Ovary (tissue), 9 donors: ENCODE results near the gene FIGLA. TPM values are rescaled to one million over a fixed set of nuclear protein-coding genes. Genes with fewer than 3 reads are reported as not detected.

Source experiments
- DNase-seq, 5 donors: peaks; one replicate each; pipeline ENCODE4 v3.0.0-alpha.2; 2019 to 2020
- H3K27ac ChIP-seq, 2 donors: fragments of 200-600 bp; one replicate each; pipeline versions ENCODE4 v1.5.1 to v1.8.0; 2019 to 2022
- H3K27me3 ChIP-seq: fragments of 200-600 bp; one replicate; pipeline ENCODE4 v1.8.0; 2022
- H3K36me3 ChIP-seq: fragments of 200-600 bp; sonication (generic); one replicate; pipeline ENCODE4 v1.5.1; 2019
- H3K4me1 ChIP-seq: one replicate; pipeline ENCODE4 v1.8.1; 2013; ENCODE audit warnings: mild to moderate bottlenecking, moderate library complexity; ENCODE audit not compliant: insufficient read depth
- H3K4me3 ChIP-seq: fragments of 200-600 bp; sonication (generic); one replicate; pipeline ENCODE4 v1.5.1; 2017
- H3K9me3 ChIP-seq, 2 donors: fragments of 200-600 bp in 1 of 2; sonication (generic) in 1 of 2; one replicate each; pipeline versions ENCODE4 v1.5.1 to v1.8.1; 2013 to 2019; ENCODE audit warnings: mild to moderate bottlenecking in 1 of 2, moderate library complexity in 1 of 2
- EP300 ChIP-seq: sonication (generic); formaldehyde crosslinking; IDR thresholded peaks from one replicate; pipeline ENCODE4 v1.6.1; 2017; ENCODE audit warnings: antibody characterized with exemption
- POLR2A ChIP-seq: fragments of 450-650 bp; IDR thresholded peaks from one replicate; pipeline ENCODE4 v1.6.1; 2017; ENCODE audit warnings: antibody characterized with exemption, mild to moderate bottlenecking, moderate library complexity
- WGBS, 3 donors: extraction: QIAGEN DNeasy Blood & Tissue Kit in 1 of 3; methylation state at CpG; one replicate each; pipeline versions ENCODE4 v1.1.5 to v1.1.7; 2013 to 2017; 5-methylcytosine and 5-hydroxymethylcytosine counted together
- intact Hi-C, 4 donors: fragments of 100-400 bp; cut with DNase I; formaldehyde crosslinking; loops; one replicate each; pipeline versions ENCODE4 v1.11.0 to v1.15.1; 2022 to 2023
- polyA plus RNA-seq, 2 donors: library from polyadenylated mRNA; stranded (reverse); fragments of 200-250 nt in 1 of 2; fragments of 350-450 nt in 1 of 2; fragmentation: Illumina TruSeq in 1 of 2; extraction: RNeasy Lipid Tissue Mini Kit (QIAGEN cat#74804) in 1 of 2; gene quantifications; one replicate each; pipeline ENCODE4 v1.2.3, GENCODE V29; 2013 to 2014
- total RNA-seq, 7 donors: library from RNA; depleted of rRNA in 2 of 7; stranded (reverse); fragments of >200 nt in 2 of 7; fragmentation: NEBNext Ultra II Directional in 3 of 7; extraction: Animal tissue kit (Norgen Biotek cat#: 25700) in 3 of 7; gene quantifications; one replicate each; pipeline versions ENCODE4 v1.1.0 to v1.2.4, GENCODE V29; 2016 to 2023
- TF ChIP-seq, protein P1 (sequence below), 3 donors: fragments of 450-650 bp in 2 of 3; fragments of 200-600 bp in 1 of 3; IDR thresholded peaks; one replicate each; pipeline versions ENCODE4 v1.5.1 to v1.8.0; 2016 to 2022; ENCODE audit warnings: antibody characterized with exemption in 3 of 3, mild to moderate bottlenecking in 1 of 3
- donor health status: DM: no; HTN: no; CAD: no; lungs with moderate emphysema.
- donor health status: DM: no; HTN: no; CAD: no.
- donor health status: Bipolar disorder and iron deficiency.
- donor health status: DM: yes; HTN: yes; CAD: no.
- donor health status: DM: no; HTN: no; CAD: no.
- donor health status: DM: yes; HTN: yes; CAD: no.

The FIGLA gene
- total and polyA plus RNA-seq, 9 donors = 0.35 to 3.3 TPM; not detected in 7

DNA sequence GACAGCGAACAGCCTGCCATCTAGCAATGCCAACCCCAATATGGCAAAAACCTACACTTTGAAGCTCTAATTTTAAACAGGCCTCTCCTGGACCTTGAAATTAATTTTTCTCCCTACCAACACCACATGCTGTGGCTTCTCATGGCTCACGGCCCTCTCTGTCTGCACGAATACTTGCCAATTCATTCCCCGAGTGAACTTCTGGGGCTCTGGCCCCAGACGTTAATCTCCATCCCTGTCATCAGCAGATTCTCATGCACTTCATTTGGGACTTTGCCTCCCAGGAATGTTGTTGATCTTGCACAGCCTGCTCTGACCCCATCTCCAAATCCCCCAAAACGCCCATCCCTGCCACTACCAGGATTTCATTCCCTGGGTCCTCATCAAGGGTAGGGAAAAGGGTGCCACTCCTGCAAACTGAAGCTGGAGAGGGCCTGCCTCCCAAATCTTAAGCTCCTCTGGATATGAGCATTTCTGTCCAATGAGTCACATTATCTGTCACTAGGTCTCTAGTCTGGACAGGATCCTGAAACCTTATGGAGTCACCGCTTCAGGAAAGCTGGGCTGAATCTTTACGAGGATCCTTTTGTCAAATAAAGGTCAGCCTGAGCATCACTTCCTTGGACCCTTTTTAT, 10.4 kb downstream of the FIGLA start:
- Histone ChIP-seq H3K36me3 (no peaks in the 10 kb centered on the region), H3K27ac (no peak overlapping the region), H3K9me3 (no peaks in the 10 kb centered on the region), H3K4me1 (no peaks in the 10 kb centered on the region), H3K27me3 (no peaks in the 10 kb centered on the region), H3K4me3 (no peak overlapping the region)
- TF ChIP-seq, protein P1, sequence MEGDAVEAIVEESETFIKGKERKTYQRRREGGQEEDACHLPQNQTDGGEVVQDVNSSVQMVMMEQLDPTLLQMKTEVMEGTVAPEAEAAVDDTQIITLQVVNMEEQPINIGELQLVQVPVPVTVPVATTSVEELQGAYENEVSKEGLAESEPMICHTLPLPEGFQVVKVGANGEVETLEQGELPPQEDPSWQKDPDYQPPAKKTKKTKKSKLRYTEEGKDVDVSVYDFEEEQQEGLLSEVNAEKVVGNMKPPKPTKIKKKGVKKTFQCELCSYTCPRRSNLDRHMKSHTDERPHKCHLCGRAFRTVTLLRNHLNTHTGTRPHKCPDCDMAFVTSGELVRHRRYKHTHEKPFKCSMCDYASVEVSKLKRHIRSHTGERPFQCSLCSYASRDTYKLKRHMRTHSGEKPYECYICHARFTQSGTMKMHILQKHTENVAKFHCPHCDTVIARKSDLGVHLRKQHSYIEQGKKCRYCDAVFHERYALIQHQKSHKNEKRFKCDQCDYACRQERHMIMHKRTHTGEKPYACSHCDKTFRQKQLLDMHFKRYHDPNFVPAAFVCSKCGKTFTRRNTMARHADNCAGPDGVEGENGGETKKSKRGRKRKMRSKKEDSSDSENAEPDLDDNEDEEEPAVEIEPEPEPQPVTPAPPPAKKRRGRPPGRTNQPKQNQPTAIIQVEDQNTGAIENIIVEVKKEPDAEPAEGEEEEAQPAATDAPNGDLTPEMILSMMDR (IDR thresholded peaks at IDR 0.05) = no peak
- TF ChIP-seq POLR2A (no peak), EP300 (no peak)
- intact Hi-C loops = no loop called here
- WGBS, 3 donors = 65 to 70% (median 66%) methylated on average over 8 of the region's 8 CpGs
- DNase-seq = no peak

DNA sequence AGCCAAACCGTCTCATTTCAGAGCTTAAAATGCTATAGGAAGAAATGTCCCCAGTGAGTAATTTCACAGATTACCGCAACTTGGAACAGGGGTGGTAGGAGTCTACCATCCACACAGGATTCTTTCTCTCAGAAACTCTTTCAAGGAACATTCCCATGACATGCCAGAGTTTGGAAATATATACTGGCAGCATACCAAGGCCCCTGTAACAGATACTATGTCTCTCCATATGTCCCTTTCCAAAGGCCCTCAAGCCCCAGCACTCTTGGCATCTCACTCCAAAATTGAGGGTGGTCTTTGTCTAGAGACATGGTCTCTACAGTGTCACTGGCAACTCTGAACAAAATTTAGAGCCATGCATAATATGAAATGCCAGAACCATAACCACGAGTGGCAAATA, 11.0 kb downstream of the FIGLA start:
- Histone ChIP-seq H3K9me3 (no peaks in the 10 kb centered on the region), H3K4me3 (no peak overlapping the region), H3K27me3 (no peaks in the 10 kb centered on the region), H3K27ac (no peak overlapping the region), H3K4me1 (no peaks in the 10 kb centered on the region), H3K36me3 (no peaks in the 10 kb centered on the region)
- TF ChIP-seq POLR2A = no peak
- TF ChIP-seq, protein P1 (IDR thresholded peaks at IDR 0.05) = no peak
- TF ChIP-seq EP300 = no peak
- WGBS, 3 donors = 66 to 76% (median 71%) methylated on average over 3 of the region's 3 CpGs
- no peak for DNase-seq
- intact Hi-C loops = no loop called here

DNA sequence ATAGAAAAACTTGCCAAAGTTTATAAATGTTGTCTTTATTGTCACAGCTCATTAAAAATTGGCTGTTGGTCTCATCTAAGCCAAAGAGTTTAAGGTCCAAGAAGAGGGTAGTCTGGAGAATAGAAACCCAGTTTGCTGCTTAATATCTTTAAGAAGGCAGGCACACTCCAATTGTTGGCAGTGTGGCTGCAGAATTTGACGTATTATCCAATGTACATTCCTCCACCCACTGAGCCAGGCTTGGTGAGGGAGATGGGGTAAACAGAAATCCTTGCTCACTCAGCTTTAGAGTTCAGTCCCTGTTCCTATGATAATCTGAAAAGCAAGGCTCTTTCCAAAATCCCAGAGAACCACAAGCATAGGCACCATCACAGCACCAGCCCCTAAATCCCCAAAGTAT, 11.8 kb downstream of the FIGLA start:
- Histone ChIP-seq H3K9me3 (no peaks in the 10 kb centered on the region), H3K4me1 (no peaks in the 10 kb centered on the region), H3K4me3 (no peak overlapping the region), H3K36me3 (no peaks in the 10 kb centered on the region), H3K27me3 (no peaks in the 10 kb centered on the region), H3K27ac (no peak overlapping the region)
- 16 to 44% (median 40%) methylated on average over 1 of the region's 1 CpG for whole genome bisulfite sequencing, 3 donors
- no peak for TF ChIP-seq POLR2A
- TF ChIP-seq, protein P1 (IDR thresholded peaks at IDR 0.05) = no peak
- TF ChIP-seq EP300 = no peak
- no peak for DNase-seq
- intact Hi-C loops = no loop called here

DNA sequence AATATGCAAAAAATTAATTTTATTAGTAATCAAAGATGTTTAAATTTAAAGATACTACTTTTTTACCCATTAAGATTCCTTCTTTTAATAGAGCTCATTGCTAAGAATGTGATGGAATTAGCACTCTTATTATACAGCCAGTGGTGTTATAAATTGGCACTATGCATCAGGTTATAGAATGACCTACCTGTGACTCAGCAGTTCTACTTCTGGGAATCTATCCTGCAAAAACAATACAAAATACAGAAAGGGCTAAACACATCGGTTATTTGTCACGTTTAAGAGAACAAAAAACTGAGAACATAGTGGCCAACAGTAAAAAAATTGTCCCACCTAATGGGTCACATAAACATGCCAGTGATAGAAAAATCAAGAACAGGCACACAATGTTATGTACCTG, 13.0 kb downstream of the FIGLA start:
- no peaks in the 10 kb centered on the region for H3K9me3 ChIP-seq
- H3K4me3 ChIP-seq = no peak overlapping the region
- no peaks in the 10 kb centered on the region for H3K4me1 ChIP-seq
- no peaks in the 10 kb centered on the region for H3K36me3 ChIP-seq
- H3K27ac ChIP-seq = no peak overlapping the region
- TF ChIP-seq, protein P1 (IDR thresholded peaks at IDR 0.05) = no peak
- no peak for TF ChIP-seq POLR2A
- no peak for TF ChIP-seq EP300
- intact Hi-C loops = no loop called here
- 69 to 80% (median 71%) methylated on average over 2 of the region's 2 CpGs for WGBS, 3 donors
- no peaks in the 10 kb centered on the region for H3K27me3 ChIP-seq
- no peak for DNase-seq
